H1 (cell line): ENCODE results near the gene RGR.

Experiments used
- POLR2AphosphoS5 ChIP-seq: IDR thresholded peaks from 2 replicates; pipeline ENCODE4 v1.6.1; 2011; ENCODE audit warnings: low read depth, low read length
- SRF ChIP-seq: IDR thresholded peaks from 2 replicates; pipeline ENCODE4 v1.6.1; 2011; ENCODE audit warnings: mild to moderate bottlenecking, low read depth, low read length, moderate library complexity
- TF ChIP-seq, protein P1 (sequence below): IDR thresholded peaks from 2 replicates; pipeline ENCODE4 v1.6.1; 2012; ENCODE audit warnings: inconsistent platforms

DNA sequence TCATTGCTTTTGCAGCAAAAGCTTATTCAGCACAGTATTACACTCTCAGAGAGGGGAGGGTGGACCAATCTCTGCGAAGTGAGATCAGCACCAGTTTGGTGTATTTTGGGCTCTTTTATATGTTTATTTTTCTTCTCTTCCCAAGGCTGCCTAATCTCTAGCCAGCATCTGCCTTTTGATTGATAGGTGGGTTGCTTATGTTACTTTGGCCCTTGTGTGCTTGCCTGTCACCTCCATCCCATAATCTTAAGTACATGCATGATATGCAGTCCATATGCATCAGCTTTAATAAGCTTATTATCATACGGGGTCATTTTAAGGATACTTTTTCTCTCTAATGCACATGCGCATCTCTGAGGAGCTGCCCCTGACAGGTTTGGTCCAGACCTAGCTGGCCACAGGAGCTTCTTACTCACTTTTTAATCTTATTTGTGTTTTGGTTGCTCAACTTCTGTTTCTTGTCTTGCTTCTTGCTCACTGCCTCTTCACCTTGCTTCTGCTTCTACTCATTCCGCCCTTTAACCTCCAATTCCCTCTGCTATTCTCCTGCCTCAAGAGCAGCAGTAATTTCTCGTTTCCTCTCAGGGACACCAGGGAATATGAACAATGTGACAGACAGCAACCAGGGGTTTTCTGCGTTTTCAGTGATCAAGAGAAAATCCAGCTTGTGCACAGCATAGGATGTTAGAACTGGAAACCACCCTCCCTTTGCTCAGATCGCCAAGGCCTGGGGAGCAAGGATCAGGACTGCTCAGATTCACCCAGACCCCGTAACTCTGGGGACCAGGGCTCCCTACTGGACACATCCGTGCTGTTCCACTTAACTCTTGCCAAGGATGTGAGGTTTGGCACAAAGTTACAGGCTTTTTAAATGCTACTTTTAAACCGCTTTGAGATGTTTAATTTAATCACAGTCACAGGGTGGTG, 10.0 kb downstream of the RGR start:
- TF ChIP-seq POLR2AphosphoS5 (no peak), SRF (no peak)
- TF ChIP-seq, protein P1, sequence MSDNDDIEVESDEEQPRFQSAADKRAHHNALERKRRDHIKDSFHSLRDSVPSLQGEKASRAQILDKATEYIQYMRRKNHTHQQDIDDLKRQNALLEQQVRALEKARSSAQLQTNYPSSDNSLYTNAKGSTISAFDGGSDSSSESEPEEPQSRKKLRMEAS = no peak
